Measurements from ENCODE around the gene OSBPL5. TPM values are rescaled to one million over a fixed set of nuclear protein-coding genes. Genes with fewer than 3 reads are reported as not detected.

OSBPL5 gene
- polyA plus RNA-seq, 3 donors = 3.1 to 30.3 (median 6.8) TPM

GRCh38 chr11:3130269-3131071 lies 34.6 kb downstream of the OSBPL5 start:
- Histone ChIP-seq H3K4me1 (ENCODE audit: control insufficient read depth in 1 of 2, insufficient read depth in 2 of 2, low read length in 2 of 2) (peaks cover 29 to 36% of the 10 kb centered on the region in 2 donors), H3K9ac (ENCODE audit: insufficient read depth, low read length, poor library complexity, severe bottlenecking) (no peak overlapping the region), H3K27me3 (ENCODE audit: control insufficient read depth in 2 of 2, insufficient read depth in 2 of 2, low read length in 2 of 2) (no peaks in the 10 kb centered on the region), H3K79me2 (ENCODE audit: insufficient read depth, low read length) (peaks cover 33% of the 10 kb centered on the region), H2AFZ (ENCODE audit: insufficient read depth, low read depth, low read length, poor library complexity, severe bottlenecking) (no peak overlapping the region), H3K4me3 (replicated peaks in 1 of 3; ENCODE audit: low read depth in 2 of 3, low read length in 3 of 3) (no peak overlapping the region), H3K9me3 (replicated peaks in 1 of 2; ENCODE audit: control insufficient read depth in 1 of 2, insufficient read depth in 1 of 2, low read length in 2 of 2) (no peaks in the 10 kb centered on the region), H3K27ac (ENCODE audit: low read depth in 1 of 2, low read length in 2 of 2) (no peak overlapping the region), H3K36me3 (replicated peaks in 1 of 2; ENCODE audit: control insufficient read depth in 1 of 2, insufficient read depth in 2 of 2, low read length in 2 of 2) (peaks cover 9 to 28% of the 10 kb centered on the region in 2 donors), H3K4me2 (replicated peaks; ENCODE audit: extremely low read depth, low read length, poor library complexity, severe bottlenecking) (no peak overlapping the region), H4K20me1 (ENCODE audit: insufficient read depth, low read length) (peaks cover 90% of the 10 kb centered on the region)
- Mint-ChIP-seq H3K27me3 (ENCODE audit: low read depth in 3 of 3) (peaks cover 0 to 5% (median 4%) of the 10 kb centered on the region in 3 donors), H3K36me3 (peaks cover 12 to 46% of the 10 kb centered on the region in 2 donors), H3K4me1 (peaks cover 26% of the 10 kb centered on the region), H3K27ac (no peak overlapping the region), H3K4me3 (no peak overlapping the region), H3K9me3 (peaks cover 0 to 2% (median 0%) of the 10 kb centered on the region in 7 donors)
- no peak for TF ChIP-seq CTCF (IDR thresholded peaks at IDR 0.05)
- 92% methylated on average over 12 of the region's 14 CpGs for WGBS (ENCODE audit: insufficient coverage)
- no peak for DNase-seq
- intact Hi-C loops (cut with micrococcal nuclease) = no loop called here

GRCh38 chr11:3129591-3130268 lies 35.4 kb downstream of the OSBPL5 start:
- H4K20me1 ChIP-seq (ENCODE audit: insufficient read depth, low read length) = peaks cover 86% of the 10 kb centered on the region
- intact Hi-C loops (cut with micrococcal nuclease) = no loop called here
- DNase-seq = no peak
- peaks cover 24% of the 10 kb centered on the region for H3K4me1 Mint-ChIP-seq
- H3K27ac Mint-ChIP-seq = peak overlapping the region in 1 of 7 donors; percentile 23
- TF ChIP-seq CTCF (IDR thresholded peaks at IDR 0.05) = no peak
- H3K27me3 ChIP-seq (ENCODE audit: control insufficient read depth in 2 of 2, insufficient read depth in 2 of 2, low read length in 2 of 2) = no peaks in the 10 kb centered on the region
- peaks cover 0 to 2% (median 0%) of the 10 kb centered on the region in 7 donors for H3K9me3 Mint-ChIP-seq
- H2AFZ ChIP-seq (ENCODE audit: insufficient read depth, low read depth, low read length, poor library complexity, severe bottlenecking) = no peak overlapping the region
- no peak overlapping the region for H3K27ac ChIP-seq (ENCODE audit: low read depth in 1 of 2, low read length in 2 of 2)
- H3K9me3 ChIP-seq (replicated peaks in 1 of 2; ENCODE audit: control insufficient read depth in 1 of 2, insufficient read depth in 1 of 2, low read length in 2 of 2) = no peaks in the 10 kb centered on the region
- H3K36me3 Mint-ChIP-seq = peaks cover 19 to 54% of the 10 kb centered on the region in 2 donors
- H3K36me3 ChIP-seq (replicated peaks in 1 of 2; ENCODE audit: control insufficient read depth in 1 of 2, insufficient read depth in 2 of 2, low read length in 2 of 2) = peaks cover 9 to 33% of the 10 kb centered on the region in 2 donors
- peaks cover 26 to 34% of the 10 kb centered on the region in 2 donors for H3K4me1 ChIP-seq (ENCODE audit: control insufficient read depth in 1 of 2, insufficient read depth in 2 of 2, low read length in 2 of 2)
- H3K4me3 ChIP-seq (replicated peaks in 1 of 3; ENCODE audit: low read depth in 2 of 3, low read length in 3 of 3) = no peak overlapping the region
- no peak overlapping the region for H3K9ac ChIP-seq (ENCODE audit: insufficient read depth, low read length, poor library complexity, severe bottlenecking)
- H3K4me3 Mint-ChIP-seq = no peak overlapping the region
- no peak overlapping the region for H3K4me2 ChIP-seq (replicated peaks; ENCODE audit: extremely low read depth, low read length, poor library complexity, severe bottlenecking)
- 82% methylated on average over 19 of the region's 21 CpGs for WGBS (ENCODE audit: insufficient coverage)
- peaks cover 26% of the 10 kb centered on the region for H3K79me2 ChIP-seq (ENCODE audit: insufficient read depth, low read length)
- peaks cover 0 to 5% (median 4%) of the 10 kb centered on the region in 3 donors for H3K27me3 Mint-ChIP-seq (ENCODE audit: low read depth in 3 of 3)
